Astrocyte (in vitro differentiated cells and primary cell): ENCODE data around the gene ASB13.

Experiments used
- EZH2 ChIP-seq: IDR thresholded peaks from 2 replicates; pipeline ENCODE4 v1.6.1; 2012; ENCODE audit warnings: mild to moderate bottlenecking, low read length, inconsistent platforms; ENCODE audit not compliant: insufficient read depth
- TF ChIP-seq, protein P1 (sequence below): IDR thresholded peaks from 2 replicates; pipeline ENCODE4 v1.5.1; 2011; ENCODE audit warnings: low read depth, mild to moderate bottlenecking, inconsistent platforms, low read length, moderate library complexity; ENCODE audit not compliant: insufficient read depth

GRCh38 chr10:5620223-5620721 lies 46.1 kb downstream of the ASB13 start:
- TF ChIP-seq EZH2 = no peak
- TF ChIP-seq, protein P1, sequence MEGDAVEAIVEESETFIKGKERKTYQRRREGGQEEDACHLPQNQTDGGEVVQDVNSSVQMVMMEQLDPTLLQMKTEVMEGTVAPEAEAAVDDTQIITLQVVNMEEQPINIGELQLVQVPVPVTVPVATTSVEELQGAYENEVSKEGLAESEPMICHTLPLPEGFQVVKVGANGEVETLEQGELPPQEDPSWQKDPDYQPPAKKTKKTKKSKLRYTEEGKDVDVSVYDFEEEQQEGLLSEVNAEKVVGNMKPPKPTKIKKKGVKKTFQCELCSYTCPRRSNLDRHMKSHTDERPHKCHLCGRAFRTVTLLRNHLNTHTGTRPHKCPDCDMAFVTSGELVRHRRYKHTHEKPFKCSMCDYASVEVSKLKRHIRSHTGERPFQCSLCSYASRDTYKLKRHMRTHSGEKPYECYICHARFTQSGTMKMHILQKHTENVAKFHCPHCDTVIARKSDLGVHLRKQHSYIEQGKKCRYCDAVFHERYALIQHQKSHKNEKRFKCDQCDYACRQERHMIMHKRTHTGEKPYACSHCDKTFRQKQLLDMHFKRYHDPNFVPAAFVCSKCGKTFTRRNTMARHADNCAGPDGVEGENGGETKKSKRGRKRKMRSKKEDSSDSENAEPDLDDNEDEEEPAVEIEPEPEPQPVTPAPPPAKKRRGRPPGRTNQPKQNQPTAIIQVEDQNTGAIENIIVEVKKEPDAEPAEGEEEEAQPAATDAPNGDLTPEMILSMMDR = no peak
